H54 (cell line): ENCODE measurements around the gene ACSL5.
"Not testable (repeated sequence)": the region's sequence is repeated elsewhere in the genome, so short reads cannot be mapped to it uniquely, and the experiment has no call there.

ENCODE experiments used
- DNase-seq: peaks from one replicate; pipeline ENCODE4 v3.0.0; 2011; ENCODE audit warnings: low spot score, mixed read lengths; ENCODE audit not compliant: insufficient read length
- FAIRE-seq: peaks from 3 replicates; lab custom pipeline; 2011; peaks lifted over from hg19 to GRCh38; lab: Jason Lieb, UNC
- POLR2A ChIP-seq: IDR thresholded peaks from 2 replicates; pipeline ENCODE4 v1.6.1; 2011; ENCODE audit warnings: low read depth, mild to moderate bottlenecking, low read length

Gene ACSL5

DNA sequence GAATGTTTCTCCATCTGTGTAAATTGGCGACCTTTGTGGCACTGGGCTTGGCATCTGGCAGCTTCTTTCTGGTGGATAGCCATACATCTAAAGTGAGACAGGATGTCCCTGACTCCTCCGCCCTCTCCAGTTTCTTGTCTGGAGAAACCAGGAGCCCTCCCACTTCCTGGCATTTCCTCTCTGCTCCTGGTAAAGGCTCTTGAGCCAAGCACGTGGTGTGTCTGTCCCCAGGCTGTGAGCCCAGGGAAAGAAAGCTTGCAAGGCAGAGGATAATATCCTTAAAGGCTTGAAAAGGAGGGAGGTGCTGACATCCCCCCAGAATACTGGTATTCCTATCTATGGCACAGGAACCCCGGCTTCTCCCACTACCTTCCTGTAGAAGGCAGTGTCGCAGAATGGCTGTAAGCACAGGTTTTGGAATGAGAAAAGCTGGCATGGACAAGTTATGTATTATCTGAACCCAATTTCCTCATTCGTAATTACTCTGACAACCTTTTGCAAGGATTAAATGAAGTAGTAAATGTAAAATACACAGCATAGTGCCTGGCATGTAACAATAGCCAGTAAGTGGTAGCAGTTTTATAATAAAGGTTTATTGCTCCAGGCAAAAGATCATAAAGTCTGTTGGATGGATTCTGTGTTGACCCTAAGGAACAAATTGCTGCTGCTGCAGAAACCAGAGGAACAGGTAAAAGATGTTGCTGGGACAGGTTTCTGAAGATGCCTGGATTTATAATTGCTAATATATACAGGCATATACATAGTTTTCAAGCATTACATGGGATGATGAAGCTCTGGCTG lies 11.8 kb upstream of the ACSL5 start:
- DNase-seq (peak; percentile 65), FAIRE-seq (no peak)
- TF ChIP-seq POLR2A, result no peak

DNA sequence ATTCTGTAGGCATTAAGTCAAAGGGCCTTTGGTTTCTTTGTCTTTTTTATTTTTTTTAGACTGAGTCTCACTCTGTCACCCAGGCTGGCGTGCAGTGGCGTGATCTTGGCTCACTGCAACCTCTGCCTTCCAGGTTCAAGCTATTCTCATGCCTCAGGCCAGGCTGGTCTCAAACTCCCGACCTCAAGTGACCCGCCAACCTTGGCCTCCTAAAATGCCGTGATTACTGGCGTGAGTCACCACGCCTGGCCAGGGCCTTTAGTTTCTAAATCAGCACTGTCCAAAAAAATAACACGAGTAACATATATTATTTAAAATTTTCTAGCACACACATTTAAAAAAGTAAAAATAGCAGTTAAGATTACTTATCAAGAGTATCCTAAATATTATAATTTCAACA lies 11.1 kb upstream of the ACSL5 start:
- no peak for TF ChIP-seq POLR2A

DNA sequence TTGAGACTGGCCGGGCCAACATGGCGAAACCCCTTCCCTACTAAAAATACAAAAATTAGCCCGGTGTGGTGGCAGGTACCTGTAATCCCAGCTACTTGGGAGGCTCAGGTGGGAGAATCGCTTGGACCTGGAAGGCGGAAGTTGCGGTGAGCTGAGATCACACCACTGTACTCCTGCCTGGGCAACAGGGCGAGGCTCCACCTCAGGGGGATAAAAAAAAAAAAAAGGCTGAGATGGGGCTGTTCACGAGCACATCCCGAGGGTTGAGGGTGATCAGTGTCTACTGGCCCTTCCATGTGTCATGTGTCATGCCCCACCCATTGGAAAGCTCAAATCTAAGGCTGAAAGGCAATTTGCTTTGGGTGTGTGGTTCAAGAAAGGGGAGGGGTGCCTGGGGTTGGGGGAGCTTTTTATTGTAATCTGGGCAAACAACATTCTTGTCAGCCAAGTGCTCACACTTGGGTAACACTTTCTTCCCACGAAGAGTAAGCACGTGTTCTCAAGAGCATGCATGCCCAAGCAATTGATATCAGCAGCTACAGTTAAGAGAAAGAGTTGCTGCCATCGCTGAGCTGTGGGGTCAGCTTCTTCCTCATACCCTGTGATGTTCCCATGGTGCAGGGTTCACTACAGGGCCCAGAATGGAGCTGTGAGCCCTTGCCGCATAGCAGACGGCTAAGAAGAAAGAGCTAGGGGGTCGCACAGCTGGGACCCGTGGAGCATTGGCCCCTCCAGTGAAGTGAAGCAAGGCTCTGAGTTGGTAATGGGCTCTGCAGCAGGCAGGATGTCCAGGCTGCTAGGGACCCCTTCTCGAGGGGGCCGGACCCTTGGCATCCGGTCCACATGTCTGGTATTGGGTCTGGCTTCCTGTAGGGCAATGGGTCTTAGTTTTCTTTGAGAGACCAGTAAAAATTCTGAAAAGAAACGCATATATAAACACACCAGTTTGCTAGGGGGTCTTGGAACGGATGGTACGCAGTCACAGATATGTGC lies 9.9 kb upstream of the ACSL5 start:
- FAIRE-seq (no peak), DNase-seq (no peak)
- TF ChIP-seq POLR2A, result no peak

More for the DNA sequence above, 11.1 kb upstream of the ACSL5 start:
- DNase-seq, result no peak
- FAIRE-seq, result no peak

DNA sequence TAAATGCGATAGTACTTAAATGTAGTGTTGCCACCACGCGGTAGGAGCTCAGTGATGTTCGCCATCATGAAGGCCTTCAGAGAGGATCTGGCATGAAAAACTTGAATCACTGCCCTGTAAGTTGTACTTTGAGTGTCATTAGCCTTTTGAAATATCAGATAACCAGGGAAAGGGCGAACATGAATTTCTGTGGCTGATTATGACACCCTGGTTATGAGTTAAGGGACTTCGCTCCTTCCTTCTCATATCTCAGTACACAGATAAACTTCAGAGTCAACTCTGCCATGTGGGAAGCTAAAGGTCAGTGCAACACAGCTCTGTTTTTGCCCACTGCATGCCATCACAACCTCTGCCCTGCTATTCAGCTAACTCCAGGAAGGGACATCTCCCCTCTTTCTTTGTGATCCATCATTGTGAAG lies 8.9 kb upstream of the ACSL5 start:
- DNase-seq (no peak), FAIRE-seq (no peak)
- TF ChIP-seq POLR2A, result no peak

DNA sequence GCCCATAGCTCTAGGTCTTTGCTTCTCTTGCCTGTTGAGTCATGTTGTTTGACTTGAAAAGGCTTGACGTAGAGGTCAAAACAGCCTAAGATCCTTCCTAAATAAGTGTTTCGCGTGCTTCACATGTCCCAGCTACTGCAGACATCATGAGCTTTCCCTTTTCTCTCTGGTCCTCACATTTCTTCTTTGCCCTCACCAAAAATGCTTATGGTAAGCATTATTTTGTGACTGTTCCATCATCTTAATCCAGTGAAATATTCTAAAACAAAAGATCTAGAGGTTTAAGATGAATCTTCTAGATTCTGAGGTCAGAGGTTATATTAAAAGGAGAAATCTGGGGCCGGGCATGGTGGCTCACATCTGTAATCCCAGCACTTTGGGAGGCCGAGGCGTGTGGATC lies 8.5 kb upstream of the ACSL5 start:
- DNase-seq (no peak), FAIRE-seq (no peak)
- TF ChIP-seq POLR2A, result no peak

DNA sequence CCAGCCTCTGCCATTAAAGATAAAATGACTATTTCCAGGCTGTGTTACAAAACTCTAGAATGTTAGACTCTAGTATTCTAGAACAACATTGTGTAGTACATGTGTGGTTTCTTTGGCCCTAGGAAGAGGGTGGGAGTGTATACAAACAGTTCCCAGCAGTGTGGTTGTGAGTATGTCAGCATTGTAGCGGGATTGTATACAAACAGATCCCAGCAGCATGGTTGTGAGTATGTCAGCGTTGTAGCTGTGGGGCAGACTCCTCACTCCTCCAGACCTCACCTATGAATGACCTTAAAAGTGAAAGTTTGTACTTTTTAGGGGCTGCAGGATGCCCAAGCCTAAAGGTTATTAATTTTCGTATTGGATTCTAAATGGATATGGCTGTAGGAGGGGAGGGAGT lies 6.9 kb upstream of the ACSL5 start:
- FAIRE-seq (no peak), DNase-seq (no peak)
- TF ChIP-seq POLR2A, result no peak

DNA sequence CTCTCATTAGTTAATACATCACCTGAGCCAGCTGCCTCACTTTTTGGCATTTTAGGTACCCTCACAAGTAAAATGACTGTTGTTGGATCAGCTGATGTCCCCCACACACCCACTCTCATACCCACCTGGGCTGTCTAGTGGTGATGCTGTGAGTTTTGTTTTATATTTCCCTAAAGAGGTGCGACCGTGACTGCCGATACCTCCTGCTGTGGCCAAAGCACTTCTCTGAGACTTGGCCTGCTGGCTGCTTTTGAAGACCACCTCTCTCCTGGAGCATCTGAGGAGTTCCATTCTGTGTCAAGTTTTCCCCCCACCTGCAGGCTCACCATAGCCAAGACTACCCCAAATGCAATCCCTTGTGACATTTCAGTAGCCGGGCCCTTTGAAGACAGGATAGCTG lies 6.4 kb upstream of the ACSL5 start:
- no peak for FAIRE-seq
- no peak for DNase-seq
- TF ChIP-seq POLR2A, result no peak

DNA sequence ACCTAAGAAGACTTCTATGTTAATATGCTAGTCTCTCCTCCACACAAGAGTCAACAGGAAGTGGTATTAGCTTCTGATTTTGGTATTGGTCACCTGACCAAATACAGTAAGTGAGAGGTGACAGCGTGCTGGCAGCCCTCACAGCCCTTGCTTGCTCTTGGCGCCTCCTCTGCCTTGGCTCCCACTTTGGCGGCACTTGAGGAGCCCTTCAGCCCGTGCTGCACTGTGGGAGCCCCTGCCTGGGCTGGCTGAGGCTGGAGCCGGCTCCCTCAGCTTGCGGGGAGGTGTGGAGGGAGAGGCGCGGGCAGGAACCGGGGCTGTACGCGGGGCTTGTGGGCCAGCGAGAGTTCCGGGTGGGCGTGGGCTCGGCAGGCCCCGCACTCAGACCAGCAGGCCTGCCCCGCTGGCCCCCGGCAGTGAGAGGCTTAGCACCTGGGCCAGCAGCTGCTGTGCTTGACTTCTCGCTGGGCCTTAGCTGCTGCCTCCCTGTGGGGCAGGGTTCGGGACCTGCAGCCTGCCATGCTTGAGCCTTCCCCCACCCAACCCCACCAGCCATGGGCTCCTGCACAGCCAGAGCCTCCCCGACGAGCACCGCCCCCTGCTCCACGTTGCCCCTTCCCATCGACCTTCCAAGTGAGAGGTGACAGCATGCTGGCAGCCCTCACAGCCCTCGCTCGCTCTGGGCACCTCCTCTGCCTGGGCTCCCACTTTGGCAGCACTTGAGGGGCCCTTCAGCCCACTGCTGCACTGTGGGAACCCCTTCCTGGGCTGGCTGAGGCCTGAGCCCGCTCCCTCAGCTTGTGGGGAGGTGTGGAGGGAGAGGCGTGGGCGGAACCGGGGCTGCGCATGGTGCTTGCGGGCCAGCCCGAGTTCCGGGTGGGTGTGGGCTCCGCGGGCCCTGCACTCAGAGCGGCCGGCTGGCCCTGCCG lies 4.2 kb upstream of the ACSL5 start:
- TF ChIP-seq POLR2A, result no peak
- no peak for FAIRE-seq

DNA sequence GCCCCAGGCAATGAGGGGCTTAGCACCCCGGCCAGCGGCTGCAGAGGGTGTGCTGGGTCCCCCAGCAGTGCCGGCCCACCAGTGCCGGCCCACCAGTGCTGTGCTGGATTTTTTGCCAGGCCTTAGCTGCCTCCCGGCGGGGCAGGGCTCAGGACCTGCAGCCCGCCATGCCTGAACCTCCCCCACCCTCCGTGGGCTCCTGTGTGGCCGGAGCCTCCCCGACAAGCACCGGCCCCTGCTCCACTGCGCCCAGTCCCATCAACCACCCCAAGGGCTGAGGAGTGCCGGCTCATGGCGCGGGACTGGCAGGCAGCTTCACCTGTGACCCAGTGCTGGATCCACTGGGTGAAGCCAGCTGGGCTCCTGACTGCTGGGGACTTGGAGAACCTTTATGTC lies 3.5 kb upstream of the ACSL5 start:
- TF ChIP-seq POLR2A, result no peak
- DNase-seq, result no peak
- FAIRE-seq, result no peak

More for the DNA sequence above, 4.2 kb upstream of the ACSL5 start:
- no peak for DNase-seq

DNA sequence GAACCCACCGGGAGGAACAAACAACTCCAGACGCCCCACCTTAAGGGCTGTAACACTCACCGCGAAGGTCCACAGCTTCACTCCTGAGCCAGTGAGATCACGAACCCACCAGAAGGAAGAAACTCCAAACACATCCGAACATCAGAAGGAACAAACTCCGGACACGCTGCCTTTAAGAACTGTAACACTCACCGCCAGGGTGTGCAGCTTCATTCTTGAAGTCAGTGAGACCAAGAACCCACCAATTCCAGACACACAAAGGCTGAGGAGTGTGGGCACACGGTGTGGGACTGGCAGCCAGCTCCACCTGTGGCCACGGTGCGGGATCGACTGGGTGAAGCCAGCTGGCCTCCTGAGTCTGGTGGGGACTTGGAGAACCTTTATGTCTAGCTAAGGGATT lies 2.6 kb upstream of the ACSL5 start:
- not testable (repeated sequence) for FAIRE-seq

DNA sequence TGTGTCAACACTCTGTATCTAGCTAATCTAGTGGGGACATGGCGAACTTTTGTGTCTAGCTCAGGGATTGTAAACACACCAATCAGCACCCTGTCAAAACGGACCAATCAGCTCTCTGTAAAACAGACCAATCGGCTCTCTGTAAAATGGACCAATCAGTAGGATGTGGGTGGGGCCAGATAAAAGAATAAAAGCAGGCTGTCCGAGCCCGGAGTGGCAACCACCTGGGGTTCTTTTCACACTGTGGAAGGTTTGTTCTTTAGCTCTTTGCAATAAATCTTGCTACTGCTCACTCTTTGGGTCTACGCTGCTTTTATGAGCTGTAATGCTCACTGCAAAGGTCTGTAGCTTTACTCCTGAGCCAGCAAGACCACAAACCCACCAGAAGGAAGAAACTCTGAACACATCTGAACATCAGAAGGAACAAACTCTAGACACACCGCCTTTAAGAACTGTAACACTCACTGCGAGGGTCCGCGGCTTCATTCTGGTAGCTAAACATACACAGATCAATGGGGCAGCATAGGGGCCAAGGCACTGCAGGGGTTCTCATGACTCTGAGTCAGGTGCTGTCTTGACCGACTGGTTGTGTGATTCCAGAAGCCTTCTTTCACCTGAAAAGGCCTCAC lies 1.6 kb upstream of the ACSL5 start:
- not testable (repeated sequence) for FAIRE-seq, DNase-seq

More for the DNA sequence above, 2.6 kb upstream of the ACSL5 start:
- not testable (repeated sequence) for DNase-seq

DNA sequence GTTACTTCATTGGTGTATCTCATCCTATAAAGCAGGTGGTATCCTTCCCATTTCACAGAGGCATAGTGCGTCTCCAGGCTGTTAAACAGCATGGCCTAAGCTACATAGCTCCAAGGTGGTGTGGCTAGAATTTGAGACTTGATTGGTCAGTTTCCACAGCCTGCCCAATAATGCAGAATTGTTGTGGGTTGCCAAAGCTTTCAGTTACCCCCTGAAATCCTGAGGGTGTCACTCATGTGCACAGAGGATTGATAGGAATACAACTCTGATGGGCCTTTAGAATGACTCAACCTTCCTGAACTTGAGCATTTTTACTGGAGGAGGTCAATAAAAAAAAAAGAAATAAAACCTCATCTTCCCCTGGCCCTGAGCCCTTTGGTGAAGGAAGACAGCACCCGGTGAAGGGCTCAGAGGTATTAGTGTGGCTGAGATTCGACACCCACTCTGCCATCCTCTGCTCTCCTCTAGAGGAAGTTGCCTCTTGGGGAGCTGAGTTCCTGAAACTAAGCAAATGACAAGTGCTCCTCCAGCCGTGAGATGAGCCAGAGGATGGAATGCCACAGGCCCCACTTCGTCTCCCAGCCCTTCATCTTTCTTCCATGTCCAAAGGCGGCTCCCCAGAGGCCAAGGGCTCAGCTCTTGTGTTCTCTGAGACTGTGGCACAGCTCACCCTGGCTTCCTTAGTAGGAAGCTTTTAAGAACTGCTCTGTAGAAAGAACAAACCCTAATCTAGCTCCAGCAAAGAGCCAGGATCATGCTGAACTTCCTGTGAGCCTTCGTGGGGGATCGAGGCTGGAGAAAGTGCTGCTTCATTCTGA lies 1.0 kb downstream of the ACSL5 start:
- no peak for DNase-seq
- no peak for FAIRE-seq
- no peak for TF ChIP-seq POLR2A
